ENCODE results near the gene FAM110D. TPM values are rescaled to one million over a fixed set of nuclear protein-coding genes. Genes with fewer than 3 reads are reported as not detected.

Gene FAM110D
- total and polyA plus RNA-seq, 7 experiments from 2014 or later: not detected

GRCh38 chr1:26189331-26189730 is 30.5 kb downstream of the FAM110D start:
- POLR2A ChIA-PET: no interaction called here

DNA sequence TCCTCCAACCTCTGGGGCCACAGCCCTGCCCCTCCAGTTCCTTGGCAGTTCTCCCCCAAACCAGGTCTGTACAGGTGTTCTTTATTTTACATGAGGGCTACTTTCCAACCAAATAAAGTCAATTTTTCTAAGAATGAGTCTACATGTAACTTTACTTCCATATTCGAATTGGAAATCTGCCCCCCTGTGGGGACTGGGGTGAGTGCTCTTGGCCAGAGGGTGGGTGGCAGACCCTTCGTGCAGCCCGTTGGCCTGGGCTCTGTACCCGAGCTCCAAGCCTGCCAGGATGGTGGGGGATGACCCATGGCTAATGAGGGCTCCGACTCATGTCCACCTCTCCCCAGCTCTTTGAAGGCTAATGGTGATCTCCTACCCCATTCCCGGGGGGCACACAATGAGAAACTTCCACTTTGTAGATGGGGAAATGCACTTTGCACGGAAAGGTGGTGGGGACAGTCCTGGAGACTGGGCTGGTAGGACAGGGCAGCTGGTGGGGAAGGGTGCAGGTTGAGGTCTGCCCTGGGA is 30.9 kb downstream of the FAM110D start:
- Histone ChIP-seq H3K9me3 (ENCODE audit: control insufficient read depth in 2 of 3, low read length in 3 of 3) (no peaks in the 10 kb centered on the region), H3K4me3 (ENCODE audit: low read length) (no peak overlapping the region), H3K4me1 (ENCODE audit: control insufficient read depth in 2 of 2, insufficient read depth in 2 of 2, low read length in 2 of 2) (peaks cover 0 to 8% of the 10 kb centered on the region in 2 donors), H3K27ac (ENCODE audit: low read depth, low read length) (no peak overlapping the region), H3K27me3 (ENCODE audit: control insufficient read depth in 2 of 2, insufficient read depth in 2 of 2, low read length in 2 of 2) (no peaks in the 10 kb centered on the region), H3K36me3 (ENCODE audit: control insufficient read depth in 2 of 3, insufficient read depth in 3 of 3, low read length in 3 of 3) (no peaks in the 10 kb centered on the region)
- Mint-ChIP-seq H3K27me3 (peaks cover 0 to 2% (median 0%) of the 10 kb centered on the region in 5 donors), H3K4me3 (no peak overlapping the region), H3K27ac (peak overlapping the region in 2 of 9 donors; percentile 38 to 78), H3K4me1 (peaks cover 6 to 37% (median 23%) of the 10 kb centered on the region in 7 donors), H3K36me3 (peaks cover 0 to 2% (median 0%) of the 10 kb centered on the region in 5 donors), H3K9me3 (peaks cover 0 to 2% (median 0%) of the 10 kb centered on the region in 11 donors)
- ChIA-PET POLR2A (no interaction called here), CTCF (interaction anchor here (0.6 to 1.7 kb wide), 4 partner anchors 20 to 56 kb away, joined by 3 to 9 read pairs (median 4); partner anchors contain the start of genes CEP85 and ZNF593)
- no peak for ATAC-seq
- no peak for DNase-seq
- intact Hi-C loops (cut with micrococcal nuclease): loop anchor here (1.0 to 5.0 kb wide), 2 partner anchors 42 to 44 kb away; partner anchors contain the start of gene CEP85 (in 2 of the 2)

More at GRCh38 chr1:26189331-26189730, 30.5 kb downstream of the FAM110D start:
- DNase-seq: no peak
- H3K27ac ChIP-seq (ENCODE audit: low read depth, low read length): no peak overlapping the region
- H3K4me1 Mint-ChIP-seq: peaks cover 6 to 34% (median 23%) of the 10 kb centered on the region in 7 donors
- intact Hi-C loops (cut with micrococcal nuclease): no loop called here
- no peak overlapping the region for H3K4me3 Mint-ChIP-seq
- H3K9me3 ChIP-seq (ENCODE audit: control insufficient read depth in 2 of 3, low read length in 3 of 3): no peaks in the 10 kb centered on the region
- CTCF ChIA-PET: interaction anchor here (0.6 to 1.7 kb wide), 4 partner anchors 19 to 56 kb away, joined by 3 to 9 read pairs (median 4); partner anchors contain the start of genes CEP85 and ZNF593
- H3K27ac Mint-ChIP-seq: peak overlapping the region in 2 of 9 donors; percentile 38 to 78
- no peak for ATAC-seq
- H3K9me3 Mint-ChIP-seq: peaks cover 0 to 2% (median 0%) of the 10 kb centered on the region in 11 donors
- H3K4me3 ChIP-seq (ENCODE audit: low read length): no peak overlapping the region
- no peaks in the 10 kb centered on the region for H3K27me3 ChIP-seq (ENCODE audit: control insufficient read depth in 2 of 2, insufficient read depth in 2 of 2, low read length in 2 of 2)
- peaks cover 0 to 2% (median 0%) of the 10 kb centered on the region in 5 donors for H3K27me3 Mint-ChIP-seq
- no peaks in the 10 kb centered on the region for H3K36me3 ChIP-seq (ENCODE audit: control insufficient read depth in 2 of 3, insufficient read depth in 3 of 3, low read length in 3 of 3)
- peaks cover 0 to 2% (median 0%) of the 10 kb centered on the region in 5 donors for H3K36me3 Mint-ChIP-seq
- H3K4me1 ChIP-seq (ENCODE audit: control insufficient read depth in 2 of 2, insufficient read depth in 2 of 2, low read length in 2 of 2): peaks cover 0 to 8% of the 10 kb centered on the region in 2 donors

DNA sequence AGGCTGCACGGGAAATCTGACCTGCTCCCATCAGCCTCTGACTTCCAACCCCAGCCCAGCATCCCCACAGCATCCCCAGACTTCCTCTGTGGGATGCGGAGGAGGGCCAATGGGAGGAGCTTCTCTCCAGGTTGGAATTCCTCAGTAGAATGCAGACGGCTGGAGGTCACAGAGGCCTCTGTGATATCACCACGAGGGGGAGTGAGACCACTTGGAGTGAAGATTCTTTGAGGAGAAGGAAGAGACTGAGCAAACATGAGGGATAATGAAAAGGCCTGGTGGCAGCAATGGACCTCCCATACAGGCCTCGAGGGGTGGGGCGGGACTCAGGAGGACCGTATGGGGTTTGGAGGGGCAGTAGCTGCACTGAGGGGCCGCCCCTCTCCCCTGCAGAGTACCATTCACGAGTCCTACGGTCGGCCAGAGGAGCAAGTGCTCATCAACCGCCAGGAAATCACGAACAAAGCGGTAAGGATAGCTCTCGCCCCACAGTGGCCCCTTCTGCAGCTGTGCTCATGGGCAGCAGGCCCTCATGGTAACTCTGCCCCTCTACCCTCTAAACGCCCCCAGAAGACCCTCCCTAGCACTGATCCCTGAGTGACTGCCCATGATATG is 31.6 kb downstream of the FAM110D start, which contains the start of gene CATSPER4:
Gene CATSPER4, plus strand, starts transcription at position 230 of the 615 bp plus-strand sequence. Its CDS starts 26 bp downstream, at position 256.
- Histone ChIP-seq H3K27me3 (ENCODE audit: control insufficient read depth in 2 of 2, insufficient read depth in 2 of 2, low read length in 2 of 2) (no peaks in the 10 kb centered on the region), H3K9me3 (ENCODE audit: control insufficient read depth in 2 of 3, low read length in 3 of 3) (no peaks in the 10 kb centered on the region), H3K4me1 (ENCODE audit: control insufficient read depth in 2 of 2, insufficient read depth in 2 of 2, low read length in 2 of 2) (peaks cover 0 to 8% of the 10 kb centered on the region in 2 donors), H3K27ac (ENCODE audit: low read depth, low read length) (no peak within 1 kb of the TSS), H3K4me3 (ENCODE audit: low read length) (no peak within 1 kb of the TSS), H3K36me3 (ENCODE audit: control insufficient read depth in 2 of 3, insufficient read depth in 3 of 3, low read length in 3 of 3) (no peaks in the 10 kb centered on the region)
- Mint-ChIP-seq H3K27ac (peak within 1 kb of the TSS in 6 of 9 donors; percentile 11 to 78 (median 60)), H3K4me3 (peak within 1 kb of the TSS in 3 of 10 donors; percentile 4 to 77 (median 65)), H3K36me3 (peaks cover 0 to 2% (median 0%) of the 10 kb centered on the region in 5 donors), H3K4me1 (peaks cover 8 to 37% (median 23%) of the 10 kb centered on the region in 7 donors), H3K27me3 (peaks cover 0 to 4% (median 0%) of the 10 kb centered on the region in 5 donors), H3K9me3 (peaks cover 0 to 2% (median 0%) of the 10 kb centered on the region in 11 donors)
- POLR2A ChIA-PET: no interaction called here
- intact Hi-C loops (cut with micrococcal nuclease): loop anchor here (1.0 to 5.0 kb wide), 2 partner anchors 42 to 44 kb away; partner anchors contain the start of gene CEP85 (in 2 of the 2)
- CTCF ChIA-PET: interaction anchor here (1.0 to 1.7 kb wide), 2 partner anchors 43 to 45 kb away, joined by 3 to 9 read pairs; partner anchors contain the start of gene CEP85
- ATAC-seq: no peak
- peak in 3 of 9 donors; percentile 19 to 27 (median 20) for DNase-seq

DNA sequence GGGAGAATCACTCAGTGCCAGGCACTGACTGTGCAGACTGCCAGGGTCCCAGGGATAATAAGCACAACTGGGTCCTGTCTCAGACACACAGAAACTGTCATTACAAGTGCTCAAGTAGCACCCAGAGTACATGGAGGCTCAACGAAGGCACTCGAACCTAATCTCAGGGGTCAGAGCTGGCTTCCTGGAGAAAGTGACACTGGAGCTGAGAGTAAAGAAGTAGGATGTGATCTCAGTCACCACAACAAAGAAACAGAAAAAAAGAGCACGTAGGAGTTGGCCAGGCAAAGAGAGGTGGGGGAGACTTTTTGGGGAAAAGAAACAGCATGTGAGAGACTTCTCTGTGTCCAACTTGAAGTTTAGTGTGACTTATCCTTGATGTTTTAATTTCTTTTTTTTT is 32.9 kb downstream of the FAM110D start:
- POLR2A ChIA-PET: interaction anchor here (0.6 kb wide), 1 partner anchor 700 kb away, joined by 6 read pairs; no protein-coding TSS in a partner anchor
- H3K27me3 Mint-ChIP-seq: peaks cover 0 to 6% (median 0%) of the 10 kb centered on the region in 5 donors
- H3K27ac ChIP-seq (ENCODE audit: low read depth, low read length): no peak overlapping the region
- intact Hi-C loops (cut with micrococcal nuclease): loop anchor here in 1 of 2 donors (5.0 kb wide), 1 partner anchor 41 kb away; the partner anchor contains the start of gene CEP85
- peaks cover 0 to 8% of the 10 kb centered on the region in 2 donors for H3K4me1 ChIP-seq (ENCODE audit: control insufficient read depth in 2 of 2, insufficient read depth in 2 of 2, low read length in 2 of 2)
- H3K4me3 ChIP-seq (ENCODE audit: low read length): no peak overlapping the region
- H3K36me3 ChIP-seq (ENCODE audit: control insufficient read depth in 2 of 3, insufficient read depth in 3 of 3, low read length in 3 of 3): no peaks in the 10 kb centered on the region
- no peaks in the 10 kb centered on the region for H3K9me3 ChIP-seq (ENCODE audit: control insufficient read depth in 2 of 3, low read length in 3 of 3)
- peaks cover 0 to 2% (median 0%) of the 10 kb centered on the region in 11 donors for H3K9me3 Mint-ChIP-seq
- ATAC-seq (no peak), DNase-seq (peak in 1 of 9 donors; percentile 19)
- H3K27ac Mint-ChIP-seq: peak overlapping the region in 7 of 9 donors; percentile 11 to 77 (median 51)
- peaks cover 8 to 37% (median 23%) of the 10 kb centered on the region in 7 donors for H3K4me1 Mint-ChIP-seq
- peak overlapping the region in 5 of 10 donors; percentile 9 to 77 (median 65) for H3K4me3 Mint-ChIP-seq
- H3K36me3 Mint-ChIP-seq: peaks cover 0 to 2% (median 0%) of the 10 kb centered on the region in 5 donors
- no peaks in the 10 kb centered on the region for H3K27me3 ChIP-seq (ENCODE audit: control insufficient read depth in 2 of 2, insufficient read depth in 2 of 2, low read length in 2 of 2)
- CTCF ChIA-PET: no interaction called here

- intact Hi-C loops (cut with micrococcal nuclease): no loop called here
- peaks cover 0 to 2% (median 0%) of the 10 kb centered on the region in 5 donors for H3K36me3 Mint-ChIP-seq
- peaks cover 14 to 42% (median 34%) of the 10 kb centered on the region in 7 donors for H3K4me1 Mint-ChIP-seq
- ATAC-seq (no peak), DNase-seq (no peak)
- H3K27me3 Mint-ChIP-seq: peaks cover 0 to 9% (median 0%) of the 10 kb centered on the region in 5 donors
- Histone ChIP-seq H3K4me3 (ENCODE audit: low read length) (no peak overlapping the region), H3K4me1 (ENCODE audit: control insufficient read depth in 2 of 2, insufficient read depth in 2 of 2, low read length in 2 of 2) (peaks cover 0 to 10% of the 10 kb centered on the region in 2 donors), H3K36me3 (ENCODE audit: control insufficient read depth in 2 of 3, insufficient read depth in 3 of 3, low read length in 3 of 3) (no peaks in the 10 kb centered on the region), H3K27me3 (ENCODE audit: control insufficient read depth in 2 of 2, insufficient read depth in 2 of 2, low read length in 2 of 2) (no peaks in the 10 kb centered on the region), H3K9me3 (ENCODE audit: control insufficient read depth in 2 of 3, low read length in 3 of 3) (no peaks in the 10 kb centered on the region), H3K27ac (ENCODE audit: low read depth, low read length) (no peak overlapping the region)
- ChIA-PET POLR2A (interaction anchor here (0.7 kb wide), 1 partner anchor 1490 kb away, joined by 4 read pairs; no protein-coding TSS in a partner anchor), CTCF (no interaction called here)
- H3K4me3 Mint-ChIP-seq: no peak overlapping the region
- H3K9me3 Mint-ChIP-seq: peaks cover 0 to 2% (median 0%) of the 10 kb centered on the region in 11 donors
- no peak overlapping the region for H3K27ac Mint-ChIP-seq
Measured at GRCh38 chr1:26195805-26196204, 36.9 kb downstream of the FAM110D start.

DNA sequence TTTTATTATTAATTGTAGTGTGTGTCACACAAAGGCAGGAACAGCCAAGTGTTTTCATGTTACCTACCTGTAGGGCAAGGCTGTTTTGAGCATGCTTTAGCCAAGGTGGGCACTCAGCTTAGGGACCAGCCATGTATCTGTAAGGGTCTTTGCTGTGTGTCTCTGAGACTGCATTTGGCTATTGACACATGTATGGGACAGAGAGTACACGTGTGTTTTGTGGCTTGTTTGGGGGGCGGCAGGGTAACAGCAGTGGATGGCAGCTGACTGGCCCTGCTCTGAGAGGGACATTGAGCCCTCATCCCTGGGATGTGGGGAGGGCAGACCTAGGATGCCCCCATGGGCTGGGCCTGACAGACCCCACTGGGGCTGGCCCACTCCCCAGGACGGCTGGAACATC is 38.4 kb downstream of the FAM110D start:
- no peak overlapping the region for H3K27ac ChIP-seq (ENCODE audit: low read depth, low read length)
- peaks cover 4 to 16% of the 10 kb centered on the region in 2 donors for H3K4me1 ChIP-seq (ENCODE audit: control insufficient read depth in 2 of 2, insufficient read depth in 2 of 2, low read length in 2 of 2)
- H3K36me3 ChIP-seq (ENCODE audit: control insufficient read depth in 2 of 3, insufficient read depth in 3 of 3, low read length in 3 of 3): no peaks in the 10 kb centered on the region
- peak overlapping the region in 1 of 9 donors; percentile 10 for H3K27ac Mint-ChIP-seq
- no peak for ATAC-seq
- CTCF ChIA-PET: no interaction called here
- no peak overlapping the region for H3K4me3 ChIP-seq (ENCODE audit: low read length)
- DNase-seq: no peak
- H3K4me3 Mint-ChIP-seq: no peak overlapping the region
- intact Hi-C loops (cut with micrococcal nuclease): no loop called here
- H3K27me3 ChIP-seq (ENCODE audit: control insufficient read depth in 2 of 2, insufficient read depth in 2 of 2, low read length in 2 of 2): no peaks in the 10 kb centered on the region
- H3K4me1 Mint-ChIP-seq: peaks cover 14 to 45% (median 36%) of the 10 kb centered on the region in 7 donors
- no peaks in the 10 kb centered on the region for H3K9me3 Mint-ChIP-seq
- peaks cover 0 to 7% (median 0%) of the 10 kb centered on the region in 5 donors for H3K27me3 Mint-ChIP-seq
- no peaks in the 10 kb centered on the region for H3K9me3 ChIP-seq (ENCODE audit: control insufficient read depth in 2 of 3, low read length in 3 of 3)
- H3K36me3 Mint-ChIP-seq: no peaks in the 10 kb centered on the region
- POLR2A ChIA-PET: no interaction called here
